ENCODE measurements around the gene UGT1A7. TPM values are rescaled to one million over a fixed set of nuclear protein-coding genes. Genes with fewer than 3 reads are reported as not detected.
"Not testable (repeated sequence)": the region's sequence is repeated elsewhere in the genome, so short reads cannot be mapped to it uniquely, and the experiment has no call there.

UGT1A7 gene
- total RNA-seq, 1 donor = not detected

- DNase-seq (ENCODE audit: low read depth in 2 of 3, low spot score in 2 of 3) = no peak
Measured at GRCh38 chr2:233679196-233679595, 2.5 kb upstream of the UGT1A7 start.

DNA sequence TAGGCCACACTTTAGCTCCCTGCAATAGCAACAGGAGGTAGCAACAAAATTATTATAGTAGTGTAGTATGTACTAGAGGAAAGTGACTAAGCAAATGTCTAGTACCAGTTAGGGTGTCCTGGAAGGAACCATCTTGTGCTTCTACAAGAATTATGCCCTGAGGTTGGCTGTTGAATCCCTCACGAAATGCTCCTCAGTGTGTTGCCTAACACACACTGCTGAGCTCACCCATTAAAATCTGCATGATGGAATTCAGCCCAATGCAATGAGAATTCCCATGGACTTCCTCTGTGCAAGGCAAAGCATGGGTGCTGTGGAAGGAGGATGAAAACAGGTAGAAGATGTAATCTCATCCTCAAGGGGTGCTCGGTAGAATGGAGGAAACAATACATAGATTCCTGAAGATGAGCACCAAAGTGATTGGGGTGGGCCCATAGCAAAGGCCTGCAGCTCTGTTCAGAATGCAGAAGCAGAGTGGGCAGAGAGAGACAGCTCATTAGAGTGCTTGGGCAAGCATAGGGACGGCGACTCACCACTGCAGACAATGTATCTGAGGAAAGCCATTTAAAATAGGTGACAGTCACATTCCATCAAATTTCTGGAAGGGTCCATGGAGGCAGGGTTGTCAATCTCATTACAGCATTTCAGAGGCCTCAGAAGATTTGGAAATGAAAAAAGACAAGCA is 1.2 kb upstream of the UGT1A7 start:
- no peak for DNase-seq (ENCODE audit: low read depth in 2 of 3, low spot score in 2 of 3)

- DNase-seq (ENCODE audit: low read depth in 2 of 3, low spot score in 2 of 3) = no peak
Measured at GRCh38 chr2:233684640-233685039, 2.9 kb downstream of the UGT1A7 start.

DNA sequence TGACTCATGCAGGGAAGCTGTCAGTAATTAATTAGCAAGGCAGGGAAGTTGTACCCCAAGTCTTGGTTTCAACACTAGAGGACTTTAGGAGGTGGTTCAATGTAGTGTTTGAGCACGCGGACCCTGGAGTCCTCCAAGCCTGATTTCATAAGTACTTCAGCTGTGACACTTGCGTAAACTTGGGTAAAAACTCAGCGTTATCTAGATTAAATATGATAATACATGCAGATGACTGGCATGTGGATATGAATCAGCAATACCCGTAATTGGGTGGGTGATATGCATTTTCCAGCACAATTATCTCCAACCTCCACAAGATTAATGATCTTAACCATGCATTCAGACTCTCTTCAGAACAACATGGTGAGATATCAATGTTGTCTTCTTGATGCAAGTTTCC is 5.2 kb downstream of the UGT1A7 start:
- no peak for DNase-seq (ENCODE audit: low read depth in 2 of 3, low spot score in 2 of 3)

DNA sequence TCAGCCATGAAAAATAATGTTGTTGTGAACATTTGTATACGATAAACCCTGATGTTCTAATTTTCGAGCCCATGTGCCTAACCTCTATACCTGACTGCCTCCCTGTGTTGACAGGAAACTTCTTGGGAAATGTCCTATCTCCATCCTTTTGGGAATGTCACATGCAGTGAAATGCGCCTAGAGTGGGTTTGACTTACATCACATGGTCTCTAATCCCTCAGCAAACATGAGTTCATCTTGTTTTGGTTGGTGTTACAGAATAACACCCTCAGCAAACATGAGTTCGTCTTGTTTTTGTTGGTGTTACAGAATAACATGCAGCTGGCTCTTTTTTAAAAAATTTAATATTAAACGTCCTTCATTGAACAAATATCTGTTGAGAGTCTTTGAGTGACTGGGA is 6.6 kb downstream of the UGT1A7 start:
- no peak for DNase-seq (ENCODE audit: low read depth in 2 of 3, low spot score in 2 of 3)

GRCh38 chr2:233689031-233689430 is 7.3 kb downstream of the UGT1A7 start:
- DNase-seq (ENCODE audit: low read depth in 2 of 3, low spot score in 2 of 3) = peak in 1 of 3 donors; percentile 26

DNA sequence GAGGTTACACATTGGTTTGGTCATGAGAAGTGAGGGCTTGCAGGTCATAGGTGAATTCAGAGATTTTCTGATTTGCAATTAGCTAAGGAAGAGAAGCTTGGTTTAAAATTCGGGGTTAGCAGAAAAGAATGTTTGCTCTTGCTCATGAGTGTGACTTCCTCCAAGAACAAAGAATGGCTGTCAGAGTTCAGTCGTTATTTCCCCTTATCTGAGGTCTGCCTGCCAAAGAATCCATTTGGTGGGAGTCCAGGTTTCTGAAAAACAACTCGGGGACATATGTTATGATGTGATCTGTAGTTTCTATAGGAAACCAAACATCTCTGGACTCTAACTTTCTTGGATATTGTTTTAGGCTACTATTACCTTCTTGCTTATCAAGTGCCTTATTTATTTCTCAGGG is 7.8 kb downstream of the UGT1A7 start:
- peak in 1 of 3 donors; percentile 42 for DNase-seq (ENCODE audit: low read depth in 2 of 3, low spot score in 2 of 3)

- no peak for DNase-seq (ENCODE audit: low read depth in 2 of 3, low spot score in 2 of 3)
Measured at GRCh38 chr2:233690444-233690843, 8.7 kb downstream of the UGT1A7 start.

DNA sequence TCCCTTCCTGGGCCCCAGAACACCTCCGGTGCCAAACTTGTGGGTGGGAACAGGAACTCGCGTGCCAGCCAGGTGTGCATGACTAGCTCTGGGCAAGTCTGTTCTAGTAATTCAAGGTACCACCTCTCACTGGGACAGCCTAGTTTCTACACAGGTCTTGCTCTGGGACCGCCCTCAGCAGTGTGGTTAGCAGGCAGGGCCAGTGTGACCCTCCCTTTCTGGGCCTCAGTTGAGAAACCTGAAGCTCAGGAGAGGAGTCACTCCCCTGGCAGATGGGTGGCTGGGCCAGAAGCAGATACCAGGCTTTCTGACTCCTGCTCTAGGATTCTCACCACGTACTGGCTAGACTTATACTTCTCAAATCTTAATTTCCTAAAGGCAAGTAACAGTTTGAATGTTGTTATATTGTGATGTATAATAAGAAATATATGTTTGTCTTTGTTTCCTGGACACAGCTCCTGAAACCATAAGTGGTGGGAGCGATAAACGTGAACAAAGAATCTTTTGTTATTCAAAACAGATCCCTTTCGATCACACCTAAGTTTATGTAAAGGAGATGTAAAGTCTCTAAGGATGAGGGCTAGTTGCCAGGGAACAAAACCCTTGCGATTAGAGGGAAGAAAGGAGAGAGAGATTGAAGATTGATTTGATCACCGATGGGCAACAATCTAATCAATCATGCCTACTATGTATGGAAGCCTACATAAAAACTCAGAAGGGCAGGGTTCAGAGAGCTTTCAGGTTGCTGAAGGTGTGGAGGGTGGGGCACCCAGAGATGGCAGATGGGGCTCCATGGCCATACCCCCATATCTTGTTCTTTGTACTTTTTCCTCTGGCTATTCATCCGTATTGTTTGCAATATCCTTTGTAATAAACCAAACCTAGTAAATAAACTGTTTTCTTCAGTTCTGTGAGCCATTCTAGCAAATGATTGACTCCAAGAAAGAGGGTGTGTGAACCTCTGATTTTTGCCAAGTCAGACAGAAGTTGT is 10.0 kb downstream of the UGT1A7 start:
- no peak for DNase-seq (ENCODE audit: low read depth in 2 of 3, low spot score in 2 of 3)

DNA sequence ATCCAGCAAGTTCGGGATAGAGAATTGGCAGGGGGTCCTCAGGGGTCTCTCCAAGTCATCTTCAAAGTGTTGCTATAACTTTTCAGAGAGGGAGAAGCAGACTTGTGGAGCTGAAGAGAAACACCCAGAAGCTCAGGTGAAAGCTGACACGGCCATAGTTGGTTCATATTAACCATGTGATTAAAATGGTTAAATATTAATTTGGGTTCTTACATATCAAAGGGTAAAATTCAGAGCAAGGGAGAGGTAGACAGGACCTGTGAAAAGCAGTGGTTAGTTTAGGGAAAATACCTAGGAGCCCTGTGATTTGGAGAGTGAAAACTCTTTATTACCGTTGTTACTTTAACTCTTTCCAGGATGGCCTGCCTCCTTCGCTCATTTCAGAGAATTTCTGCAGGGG is 10.9 kb downstream of the UGT1A7 start, which contains the start of gene UGT1A6:
Gene UGT1A6, plus strand, starts transcription at position 243 of the 400 bp plus-strand sequence. Its CDS starts 115 bp downstream, at position 358.
- DNase-seq (ENCODE audit: low read depth in 2 of 3, low spot score in 2 of 3) = no peak

- DNase-seq (ENCODE audit: low read depth in 2 of 3, low spot score in 2 of 3) = no peak
Measured at GRCh38 chr2:233693963-233694362, 12.3 kb downstream of the UGT1A7 start.

DNA sequence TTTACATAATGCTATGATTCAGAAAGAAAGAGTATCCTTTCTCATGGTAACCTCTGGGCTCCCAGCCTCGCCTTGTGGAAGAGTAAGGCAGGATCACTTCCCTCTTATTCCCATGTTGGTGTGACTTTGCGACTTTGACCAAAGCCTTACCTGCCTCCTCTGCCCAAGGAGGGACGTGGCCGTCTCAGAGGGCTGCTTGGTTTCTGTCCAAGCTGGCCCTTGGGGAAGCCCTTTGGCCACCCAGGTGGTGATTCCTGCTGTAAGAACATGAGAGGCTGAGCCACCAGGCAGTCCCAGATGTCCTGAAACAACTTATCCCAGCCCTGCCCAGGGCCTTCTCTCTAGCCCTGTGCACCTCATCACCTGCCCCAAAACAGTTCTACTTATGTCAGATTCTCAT is 17.0 kb downstream of the UGT1A7 start:
- DNase-seq (ENCODE audit: low read depth in 2 of 3, low spot score in 2 of 3) = no peak

GRCh38 chr2:233699424-233700027 is 17.8 kb downstream of the UGT1A7 start:
- no peak for DNase-seq (ENCODE audit: low read depth in 2 of 3, low spot score in 2 of 3)

- peak in 2 of 3 donors; percentile 48 to 84 for DNase-seq (ENCODE audit: low read depth in 2 of 3, low spot score in 2 of 3)
Measured at GRCh38 chr2:233700028-233700635, 18.4 kb downstream of the UGT1A7 start.

- not testable (repeated sequence) for DNase-seq (ENCODE audit: low read depth in 2 of 3, low spot score in 2 of 3)
Measured at GRCh38 chr2:233700842-233701241, 19.1 kb downstream of the UGT1A7 start.

- DNase-seq (ENCODE audit: low read depth in 2 of 3, low spot score in 2 of 3) = no peak
Measured at GRCh38 chr2:233702238-233702637, 20.5 kb downstream of the UGT1A7 start.

DNA sequence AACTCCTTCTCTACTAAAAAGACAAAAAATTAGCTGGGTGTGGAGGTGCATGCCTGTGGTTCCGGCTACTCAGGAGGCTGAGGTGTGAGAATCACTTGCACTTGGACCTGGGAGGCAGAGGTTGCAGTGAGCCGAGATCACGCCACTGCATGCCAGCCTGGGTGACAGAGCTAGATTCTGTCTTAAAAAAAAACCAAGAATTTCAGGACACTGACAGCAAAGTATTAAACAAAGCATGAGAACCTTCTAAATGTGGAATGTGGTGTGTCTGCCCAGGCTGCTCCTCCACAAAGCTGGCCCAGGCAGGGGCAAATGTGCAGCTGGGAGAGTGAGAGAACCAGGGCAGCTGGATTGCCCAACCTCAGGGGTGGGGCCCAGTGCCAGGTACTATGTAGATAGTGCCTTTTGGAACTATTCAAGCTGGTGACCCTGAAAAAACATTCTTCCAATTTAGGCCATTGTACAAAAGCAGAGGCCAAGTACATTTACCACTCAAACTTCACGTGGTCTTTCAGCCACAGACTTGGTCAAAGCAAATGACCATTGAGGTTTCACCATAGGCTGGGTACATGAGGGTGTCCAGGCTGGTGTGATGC is 24.3 kb downstream of the UGT1A7 start:
- DNase-seq (ENCODE audit: low read depth in 2 of 3, low spot score in 2 of 3) = no peak

DNA sequence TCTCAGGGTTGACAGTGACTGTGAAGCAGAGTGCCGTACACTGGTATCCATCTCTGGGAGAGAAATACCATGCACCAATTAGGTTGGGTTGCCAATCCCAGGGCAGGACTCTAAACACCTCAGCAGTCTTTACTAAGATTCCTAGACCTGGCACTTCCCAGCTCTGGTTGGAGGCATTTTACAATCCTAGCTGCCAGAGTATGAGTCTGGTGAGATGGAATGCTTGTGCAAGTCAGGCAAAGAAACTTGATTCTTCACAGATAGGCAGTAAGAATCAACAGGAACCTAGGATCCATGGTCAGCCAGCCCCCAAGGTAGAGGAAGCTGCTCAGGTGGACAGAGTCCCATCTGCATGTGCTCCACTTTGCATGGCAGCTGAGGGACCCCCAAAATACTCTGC is 25.0 kb downstream of the UGT1A7 start:
- no peak for DNase-seq (ENCODE audit: low read depth in 2 of 3, low spot score in 2 of 3)

DNA sequence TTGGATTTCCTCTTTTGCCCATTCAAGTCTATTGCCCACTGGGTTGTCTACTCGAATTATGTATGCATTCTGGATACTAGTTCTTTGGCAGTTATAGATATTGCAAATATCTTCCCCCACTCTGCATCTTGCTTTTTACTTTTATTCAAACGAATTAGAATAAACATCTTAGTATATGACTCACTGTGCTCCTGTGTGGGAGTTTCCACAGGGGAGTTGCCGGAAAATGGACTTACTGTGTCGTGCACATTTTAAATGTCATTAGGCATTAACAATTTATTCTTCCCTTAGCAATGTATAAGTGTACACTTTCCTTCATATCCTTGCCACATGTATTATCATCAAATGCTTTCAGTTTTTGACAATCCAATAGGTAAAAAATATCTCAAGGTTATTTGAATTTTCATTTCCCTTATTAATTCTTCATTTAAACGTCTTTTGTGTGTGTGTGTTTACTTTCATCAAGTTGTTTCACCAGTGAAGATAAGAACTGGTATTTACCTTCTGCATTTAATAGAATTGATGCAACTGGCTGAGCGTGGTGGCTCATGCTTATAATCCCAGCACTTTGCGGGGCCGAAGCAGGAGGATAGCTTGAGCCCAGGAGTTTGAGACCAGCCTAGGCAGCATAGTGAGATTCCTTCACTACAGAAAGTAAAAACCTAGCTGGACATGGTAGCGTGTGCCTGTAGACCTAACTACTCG is 26.4 kb downstream of the UGT1A7 start:
- no peak for DNase-seq (ENCODE audit: low read depth in 2 of 3, low spot score in 2 of 3)

- no peak for DNase-seq (ENCODE audit: low read depth in 2 of 3, low spot score in 2 of 3)
Measured at GRCh38 chr2:233708942-233709341, 27.2 kb downstream of the UGT1A7 start.
